CD4-positive, alpha-beta T cell treated with Interleukin-2 at 100 ng/mL for 4 hours (primary cell): ENCODE data around the gene METTL5.
A peak's percentile ranks its signal among the peaks of the same experiment; 100 is the strongest.
"Not testable (repeated sequence)": the region's sequence is repeated elsewhere in the genome, so short reads cannot be mapped to it uniquely, and the experiment has no call there.

Experiments used
- DNase-seq: peaks from one replicate; pipeline ENCODE4 v3.0.0-alpha.2; 2020; ENCODE audit warnings: low spot score

The METTL5 gene

DNA sequence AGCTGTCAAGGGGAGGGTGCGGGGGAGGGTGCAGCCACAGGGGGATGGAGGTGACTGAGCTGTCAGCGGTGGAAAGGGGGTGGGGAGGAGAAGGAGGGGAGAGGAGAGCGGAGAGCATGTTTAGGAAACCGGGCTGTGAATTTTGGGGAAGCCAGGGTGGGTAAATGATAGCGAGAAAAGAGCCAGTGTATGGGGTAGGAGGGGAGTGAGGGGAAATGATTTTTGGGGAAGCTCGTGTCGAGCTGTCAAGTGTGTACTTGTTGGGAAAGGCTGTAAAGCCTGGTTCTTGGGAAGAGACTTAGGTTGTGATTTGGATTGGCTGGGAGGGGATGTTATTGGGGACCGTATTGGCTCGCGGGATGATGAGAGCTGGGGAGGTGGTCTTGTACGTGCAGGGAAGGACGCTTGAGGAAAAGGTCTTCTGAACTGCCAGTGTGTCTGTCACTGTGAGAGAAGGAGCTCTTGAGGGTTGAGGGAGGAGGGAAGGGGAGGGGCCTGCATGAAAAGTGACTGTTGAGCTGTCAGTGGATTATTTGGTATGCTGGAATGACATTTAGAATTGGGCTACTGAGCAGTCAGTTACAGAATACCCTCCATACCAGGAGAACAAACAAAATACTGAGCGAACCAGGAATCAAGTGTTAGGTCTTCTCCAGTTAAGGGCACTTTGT is 3.6 kb upstream of the METTL5 start:
- peak; percentile 51 for DNase-seq

- peak; percentile 89 for DNase-seq
These were observed 2.8 kb upstream of the METTL5 start, which contains the start of gene UBR3 for GRCh38 chr2:169827272-169828140. UBR3 (plus strand) TSS chr2:169827454; CDS start chr2:169827508, 54 bp downstream.

DNA sequence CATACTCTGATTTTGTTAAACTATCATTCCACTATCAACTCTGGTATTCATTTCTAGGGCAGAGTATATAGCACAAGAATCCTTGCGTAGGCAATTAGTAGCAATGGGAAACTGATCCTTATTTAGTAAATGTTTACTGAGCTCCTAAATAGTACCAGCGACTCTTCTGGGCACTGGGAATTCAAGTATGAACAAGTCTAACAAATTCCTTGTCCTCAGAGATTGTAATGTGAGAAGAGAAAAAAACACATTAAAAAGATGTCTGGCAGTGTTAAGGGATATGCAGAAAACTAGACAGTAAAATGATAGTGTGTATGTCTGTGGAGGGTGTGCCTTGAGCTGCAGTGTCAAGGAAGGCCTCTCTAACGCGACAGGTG is 721 bp downstream of the METTL5 start:
- DNase-seq: no peak

DNA sequence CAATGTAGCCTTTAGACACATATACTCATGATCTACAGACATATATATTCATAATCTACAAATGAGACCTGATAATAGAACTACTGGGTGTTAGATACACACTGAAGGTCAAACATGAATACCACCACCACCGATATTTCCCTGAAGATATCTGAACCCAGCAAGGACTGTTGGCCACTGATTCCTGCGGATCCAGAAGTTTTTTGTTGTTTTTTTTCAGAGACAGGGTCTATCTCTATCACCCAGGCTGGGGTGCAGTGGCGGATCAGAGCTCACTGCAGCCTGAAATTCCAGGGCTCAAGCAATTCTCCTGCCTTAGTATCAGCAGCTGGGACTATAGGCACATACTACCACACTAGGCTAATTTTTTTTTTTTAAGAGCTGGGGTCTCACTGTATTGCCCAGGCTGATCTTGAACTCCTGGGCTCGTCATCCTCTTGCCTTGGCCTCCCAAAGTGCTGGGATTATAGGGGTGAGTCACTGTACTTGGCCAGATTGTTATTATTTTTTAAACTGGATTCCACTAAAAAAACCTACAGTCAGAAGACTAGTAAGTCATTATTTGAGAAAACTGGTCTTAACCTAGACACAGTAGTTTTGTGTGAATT is 1.8 kb downstream of the METTL5 start:
- DNase-seq: no peak

GRCh38 chr2:169822036-169822435 is 2.7 kb downstream of the METTL5 start:
- no peak for DNase-seq

GRCh38 chr2:169820101-169820500 is 4.6 kb downstream of the METTL5 start:
- not testable (repeated sequence) for DNase-seq

DNA sequence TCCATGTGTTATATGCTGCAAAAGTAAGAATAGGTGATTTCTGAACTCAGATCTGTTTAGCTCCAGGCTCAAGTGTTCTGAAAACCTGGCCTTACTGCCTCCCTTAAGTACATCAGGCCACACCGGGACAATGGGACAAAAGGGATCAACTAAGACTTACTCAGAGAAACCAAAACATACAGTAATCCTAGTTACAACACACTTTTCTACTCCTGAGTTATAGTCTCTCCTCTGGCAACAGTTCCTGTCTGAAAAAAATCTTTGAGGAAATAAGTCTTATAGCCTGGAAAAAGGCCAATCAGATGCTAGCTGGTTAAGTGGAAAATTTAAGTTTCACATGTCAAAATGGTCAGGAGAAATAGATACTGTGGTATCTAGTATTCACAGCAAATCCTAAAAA is 5.6 kb downstream of the METTL5 start:
- no peak for DNase-seq

- DNase-seq: no peak
These were observed 6.5 kb downstream of the METTL5 start for GRCh38 chr2:169818241-169818640.

- not testable (repeated sequence) for DNase-seq
These were observed 7.3 kb downstream of the METTL5 start for GRCh38 chr2:169817369-169817768.

DNA sequence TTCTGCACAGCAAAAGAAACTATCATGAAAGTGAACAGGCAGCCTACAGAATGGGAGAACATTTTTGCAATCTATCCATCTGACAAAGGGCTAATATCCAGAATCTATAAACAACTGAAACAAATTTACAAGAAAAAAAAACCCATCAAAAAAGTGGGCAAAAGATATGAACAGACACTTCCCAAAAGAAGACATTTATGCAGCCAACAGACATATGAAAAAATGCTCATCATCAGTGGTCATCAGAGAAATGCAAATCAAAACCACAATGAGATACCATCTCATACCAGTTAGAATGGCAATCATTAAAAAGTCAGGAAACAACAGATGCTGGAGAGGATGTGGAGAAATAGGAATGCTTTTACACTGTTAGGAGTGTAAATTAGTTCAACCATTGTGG is 7.7 kb downstream of the METTL5 start:
- not testable (repeated sequence) for DNase-seq

GRCh38 chr2:169815849-169816248 is 8.9 kb downstream of the METTL5 start:
- DNase-seq: no peak

- no peak for DNase-seq
These were observed 16.5 kb downstream of the METTL5 start for GRCh38 chr2:169808221-169808620.

DNA sequence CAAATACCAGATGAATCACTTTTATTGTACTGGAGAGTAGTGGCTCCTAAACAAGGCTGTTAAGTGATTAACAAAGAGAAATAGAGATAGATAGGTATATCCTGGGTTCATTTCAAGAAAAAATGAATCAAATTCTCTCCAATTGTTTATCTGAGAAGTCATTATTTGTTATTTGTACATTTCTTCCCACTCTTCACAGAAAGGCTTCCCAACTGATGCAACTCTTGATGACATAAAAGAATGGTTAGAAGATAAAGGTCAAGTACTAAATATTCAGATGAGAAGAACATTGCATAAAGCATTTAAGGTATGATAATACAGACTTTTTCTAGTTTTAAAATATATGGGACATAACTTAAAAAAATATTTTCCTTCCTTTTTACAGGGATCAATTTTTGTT is 18.1 kb downstream of the METTL5 start:
- DNase-seq: no peak

GRCh38 chr2:169803480-169803879 is 21.2 kb downstream of the METTL5 start:
- no peak for DNase-seq

GRCh38 chr2:169798718-169799592 is 25.8 kb downstream of the METTL5 start, which contains the start of gene SSB:
SSB (plus strand) TSS chr2:169798871; CDS start chr2:169800961, 2,090 bp downstream.
- DNase-seq: peak; percentile 96

- DNase-seq: no peak
These were observed 26.3 kb downstream of the METTL5 start for GRCh38 chr2:169798397-169798717.

DNA sequence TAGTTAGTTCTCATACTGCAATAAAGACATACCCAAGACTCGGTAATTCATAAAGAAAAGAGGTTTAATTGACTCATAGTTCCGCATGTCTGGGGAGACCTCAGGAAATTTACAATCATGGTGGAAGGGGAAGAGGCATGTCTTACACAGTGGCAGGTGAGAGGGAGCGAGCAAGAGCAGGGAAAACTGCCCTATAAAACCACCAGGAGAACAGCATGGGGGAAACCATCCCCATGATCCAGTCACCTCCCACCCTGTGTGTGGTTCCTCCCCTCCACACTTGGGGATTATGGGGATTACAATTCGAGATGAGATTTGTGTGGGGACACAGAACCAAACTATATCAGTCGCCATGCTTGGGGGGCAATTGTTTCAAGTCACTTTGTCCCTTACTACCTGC is 27.1 kb downstream of the METTL5 start:
- DNase-seq: no peak

DNA sequence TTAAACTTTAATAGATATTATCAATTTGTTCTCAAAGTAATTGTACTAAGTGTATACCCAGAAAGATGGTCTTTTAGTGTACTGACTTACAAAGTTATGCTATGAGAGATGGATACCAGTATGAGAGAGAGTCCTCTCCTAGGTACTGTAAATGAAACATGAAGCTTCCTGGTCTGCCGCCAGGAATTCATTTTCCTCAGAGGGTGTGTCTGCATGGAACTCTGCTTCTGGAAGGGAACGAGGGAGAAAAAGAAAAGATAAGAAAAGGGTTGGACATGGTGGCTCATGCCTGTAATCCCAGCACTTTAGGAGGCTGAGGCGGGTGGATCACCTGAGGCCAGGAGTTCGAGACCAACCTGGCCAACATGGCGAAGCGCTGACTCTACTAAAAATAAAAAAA is 28.3 kb downstream of the METTL5 start:
- no peak for DNase-seq

GRCh38 chr2:169795181-169795580 is 29.5 kb downstream of the METTL5 start:
- no peak for DNase-seq

GRCh38 chr2:169790581-169790980 is 34.1 kb downstream of the METTL5 start:
- no peak for DNase-seq

- no peak for DNase-seq
These were observed 42.2 kb downstream of the METTL5 start for GRCh38 chr2:169782513-169782912.
